ENCODE results near the gene COPS3. TPM values are rescaled to one million over a fixed set of nuclear protein-coding genes. Genes with fewer than 3 reads are reported as not detected.
"Not testable (repeated sequence)": the region's sequence is repeated elsewhere in the genome, so short reads cannot be mapped to it uniquely, and the experiment has no call there.

Gene COPS3
- total RNA-seq, 1 donor from 2014 or later, result 72.9 TPM

DNA sequence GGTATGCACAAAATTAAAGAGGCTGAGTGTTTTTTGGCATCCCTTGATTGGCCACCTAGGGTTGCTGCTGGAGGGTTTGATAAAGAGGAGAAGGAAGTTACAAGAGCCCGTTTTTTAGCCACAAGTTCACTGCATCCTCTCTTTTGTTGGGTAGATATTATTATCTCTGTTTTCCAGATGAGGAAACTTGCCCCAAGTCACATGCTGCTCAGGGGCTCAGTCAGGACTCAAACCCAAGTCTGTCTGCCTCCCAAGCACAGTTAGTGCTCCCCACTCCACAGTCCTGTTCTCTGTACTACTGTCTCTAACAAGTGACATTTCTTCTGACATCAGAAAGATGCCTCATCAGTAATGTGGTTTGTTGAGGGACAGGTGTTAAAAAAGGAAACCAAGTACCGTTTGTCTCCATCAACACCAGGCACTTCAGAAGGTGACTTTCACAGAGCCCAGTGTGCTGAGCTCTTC, 23.5 kb upstream of the COPS3 start:
- DNase-seq (no peak), ATAC-seq (ENCODE audit: poor library complexity) (peak; percentile 46)
- intact Hi-C loops (cut with DNase I), result loop anchor here (10.0 kb wide), 1 partner anchor 300 kb away; no protein-coding TSS in a partner anchor

GRCh38 chr17:17303847-17304490, 22.9 kb upstream of the COPS3 start:
- ATAC-seq (ENCODE audit: poor library complexity) (no peak), DNase-seq (no peak)
- intact Hi-C loops (cut with DNase I), result loop anchor here (10.0 kb wide), 1 partner anchor 299 kb away; no protein-coding TSS in a partner anchor

- ATAC-seq (ENCODE audit: poor library complexity) (peak; percentile 91), DNase-seq (peak; percentile 90)
- intact Hi-C loops (cut with DNase I), result loop anchor here (10.0 kb wide), 1 partner anchor 298 kb away; no protein-coding TSS in a partner anchor
Measured at GRCh38 chr17:17303010-17303846, 22.2 kb upstream of the COPS3 start, which contains the start of gene NT5M. Gene NT5M (plus strand): TSS chr17:17303373. CDS start chr17:17303551, 178 bp downstream.

DNA sequence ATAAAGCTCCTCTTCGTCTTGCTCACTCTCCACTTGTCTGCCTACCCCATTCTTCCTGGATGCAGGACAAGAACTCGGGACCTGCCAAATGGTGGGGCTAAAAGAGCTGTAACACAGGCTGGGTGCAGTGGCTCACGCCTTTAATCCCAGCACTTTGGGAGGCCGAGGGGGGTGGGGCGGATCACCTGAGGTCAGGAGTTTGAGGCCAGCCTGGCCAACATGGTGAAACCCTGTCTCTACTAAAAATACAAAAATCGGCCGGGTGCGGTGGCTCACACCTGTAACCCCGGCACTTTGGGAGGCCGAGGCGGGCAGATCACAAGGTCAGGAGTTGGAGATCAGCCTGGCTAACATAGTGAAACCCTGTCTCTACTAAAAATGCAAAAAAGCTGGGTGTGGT, 20.6 kb upstream of the COPS3 start:
- not testable (repeated sequence) for DNase-seq; ATAC-seq (ENCODE audit: poor library complexity)
- intact Hi-C loops (cut with DNase I), result loop anchor here (10.0 kb wide), 1 partner anchor 297 kb away; no protein-coding TSS in a partner anchor

DNA sequence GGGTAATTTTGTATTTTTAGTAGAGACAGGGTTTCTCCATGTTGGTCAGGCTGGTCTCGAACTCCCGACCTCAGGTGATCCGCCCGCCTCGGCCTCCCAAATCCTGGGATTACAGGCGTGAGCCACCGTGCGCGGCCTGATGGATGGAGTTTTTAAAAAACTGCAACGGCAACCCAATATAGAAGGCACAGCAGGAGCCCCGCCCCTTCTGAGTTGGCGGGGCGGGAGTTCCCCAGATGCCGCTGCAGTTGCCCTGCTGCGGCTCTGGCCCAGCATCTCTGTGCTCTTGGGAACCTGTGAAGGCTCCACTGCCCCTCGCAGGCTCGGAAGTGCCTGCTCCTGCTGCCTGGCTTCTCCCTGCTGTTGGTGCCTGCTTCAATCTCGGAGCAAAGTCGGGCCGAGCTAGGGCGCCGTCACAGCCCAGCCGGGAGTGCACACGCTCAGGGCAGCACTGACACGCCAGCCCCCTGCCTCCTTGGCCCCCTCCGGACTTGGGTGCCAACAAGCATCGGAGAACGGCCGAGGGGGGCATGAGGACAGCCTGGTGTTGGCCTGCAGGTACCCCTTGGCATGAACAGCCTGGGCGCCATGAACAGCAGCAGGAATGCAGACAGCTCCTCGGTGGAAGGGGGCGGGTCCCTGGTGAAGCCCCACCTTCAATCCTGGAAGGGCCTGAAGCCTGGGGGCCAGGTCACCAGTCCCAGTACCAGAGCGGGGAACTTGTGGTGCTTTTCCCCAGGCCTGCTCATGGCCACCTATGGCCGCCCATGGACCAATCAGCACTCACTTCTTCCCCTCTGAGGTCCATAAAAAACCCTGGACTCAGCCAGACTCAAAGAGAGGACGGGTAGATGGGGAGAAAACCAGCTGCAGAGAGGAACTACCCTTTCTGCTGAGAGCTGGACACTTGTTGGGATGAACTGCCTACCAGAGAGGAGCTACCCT, 19.9 kb upstream of the COPS3 start:
- DNase-seq, result peak; percentile 61
- intact Hi-C loops (cut with DNase I), result loop anchor here (10.0 kb wide), 1 partner anchor 296 kb away; no protein-coding TSS in a partner anchor
- ATAC-seq (ENCODE audit: poor library complexity), result peak; percentile 50

DNA sequence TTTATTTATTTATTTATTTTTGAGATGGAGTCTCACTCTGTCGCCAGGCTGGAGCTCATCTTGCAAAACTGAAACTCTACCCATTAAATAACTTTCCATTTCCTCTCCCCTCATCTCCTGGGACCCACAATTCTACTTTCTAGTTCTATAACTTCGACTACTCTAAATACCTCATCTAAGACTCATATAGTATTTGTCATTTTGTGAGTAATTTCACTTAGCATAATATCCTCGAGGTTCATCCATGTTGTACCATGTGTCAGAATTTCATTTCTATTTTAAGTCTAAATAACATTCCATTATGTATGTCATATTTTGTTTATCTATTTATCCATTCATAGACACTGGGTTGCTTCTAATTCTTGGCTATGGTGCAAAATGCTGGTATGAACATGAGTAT, 17.1 kb upstream of the COPS3 start:
- no peak for ATAC-seq (ENCODE audit: poor library complexity)
- no peak for DNase-seq
- intact Hi-C loops (cut with DNase I), result no loop called here

DNA sequence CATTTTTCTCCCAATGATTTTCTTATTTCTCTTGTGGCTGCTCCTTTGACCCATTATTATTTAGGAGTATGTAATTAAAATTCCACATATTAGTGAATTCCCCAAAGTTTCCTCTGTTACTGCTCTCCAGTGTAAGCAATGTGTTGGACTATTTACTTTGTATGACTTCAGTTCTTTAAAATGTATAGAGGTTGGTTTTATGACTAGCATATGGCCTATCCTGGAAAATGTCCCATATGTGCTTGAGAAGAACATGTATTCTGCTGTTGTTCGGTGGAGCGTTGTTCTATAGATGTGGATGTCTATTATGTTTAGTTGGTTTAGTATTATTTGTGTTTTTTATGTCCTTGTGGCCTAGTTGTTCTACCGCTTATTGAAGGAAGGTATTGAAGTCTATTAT, 16.2 kb upstream of the COPS3 start:
- ATAC-seq (ENCODE audit: poor library complexity) (no peak), DNase-seq (no peak)
- intact Hi-C loops (cut with DNase I), result no loop called here

GRCh38 chr17:17295141-17295540, 14.1 kb upstream of the COPS3 start:
- DNase-seq (no peak), ATAC-seq (ENCODE audit: poor library complexity) (no peak)
- intact Hi-C loops (cut with DNase I), result no loop called here

DNA sequence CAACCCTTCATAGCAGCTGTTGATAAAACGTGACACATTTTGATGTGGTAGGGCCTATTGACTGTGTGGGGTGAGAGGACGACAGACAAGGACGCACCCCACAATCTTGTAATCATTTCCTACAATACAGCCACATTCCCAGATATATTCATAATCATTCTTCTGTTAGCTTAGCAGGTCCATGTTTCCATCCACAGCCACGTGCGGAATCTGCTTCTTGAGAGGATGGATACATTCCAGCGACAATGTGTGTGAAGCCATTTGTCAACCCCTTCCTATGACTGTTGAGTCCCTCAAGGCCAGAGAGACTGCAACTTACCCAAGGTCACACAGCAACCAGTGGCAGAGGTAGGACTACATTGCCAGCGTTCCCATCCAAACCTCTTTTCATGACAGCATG, 8.7 kb upstream of the COPS3 start:
- ATAC-seq (ENCODE audit: poor library complexity) (no peak), DNase-seq (no peak)
- intact Hi-C loops (cut with DNase I), result no loop called here

DNA sequence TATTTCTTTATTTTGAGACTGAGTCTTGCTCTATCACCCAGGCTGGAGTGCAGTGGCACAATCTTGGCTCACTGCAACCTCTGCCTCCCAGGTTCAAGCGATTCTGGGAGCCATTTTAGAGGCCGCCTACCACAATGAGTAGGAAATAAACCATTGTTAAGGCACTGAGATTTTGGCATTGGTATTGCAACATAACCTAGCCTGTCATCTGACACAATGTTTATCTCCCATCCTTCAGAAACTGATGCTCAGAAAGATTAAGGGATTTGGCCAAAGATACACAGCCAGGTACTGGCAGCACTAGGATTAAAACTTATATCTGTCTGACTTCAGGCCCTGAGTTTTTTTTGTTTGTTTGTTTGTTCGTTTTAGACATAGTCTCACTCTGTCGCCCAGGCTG, 8.0 kb upstream of the COPS3 start:
- DNase-seq (no peak), ATAC-seq (ENCODE audit: poor library complexity) (no peak)
- intact Hi-C loops (cut with DNase I), result no loop called here

GRCh38 chr17:17285951-17286350, 4.9 kb upstream of the COPS3 start:
- intact Hi-C loops (cut with DNase I), result no loop called here
- DNase-seq (no peak), ATAC-seq (ENCODE audit: poor library complexity) (no peak)

DNA sequence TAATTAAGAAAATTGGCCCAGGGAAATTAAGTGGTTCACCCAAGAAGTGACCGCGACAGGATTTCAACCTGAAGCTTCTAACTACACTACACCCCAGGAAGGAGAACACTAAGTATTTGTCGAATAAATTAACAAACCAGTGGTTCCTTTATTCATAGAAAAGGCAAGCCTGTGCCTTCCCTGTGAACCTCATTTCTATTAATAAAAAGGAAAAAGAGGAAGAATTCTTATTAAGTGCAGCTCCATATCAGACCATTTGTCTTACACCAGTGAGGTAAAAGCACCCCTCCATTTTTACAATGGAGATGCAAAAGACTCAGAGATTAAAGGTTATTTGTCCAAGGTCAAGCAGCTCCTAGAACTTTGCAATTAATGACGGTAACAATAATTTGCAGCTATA, 1.7 kb downstream of the COPS3 start:
- intact Hi-C loops (cut with DNase I), result no loop called here
- ATAC-seq (ENCODE audit: poor library complexity), result no peak

DNA sequence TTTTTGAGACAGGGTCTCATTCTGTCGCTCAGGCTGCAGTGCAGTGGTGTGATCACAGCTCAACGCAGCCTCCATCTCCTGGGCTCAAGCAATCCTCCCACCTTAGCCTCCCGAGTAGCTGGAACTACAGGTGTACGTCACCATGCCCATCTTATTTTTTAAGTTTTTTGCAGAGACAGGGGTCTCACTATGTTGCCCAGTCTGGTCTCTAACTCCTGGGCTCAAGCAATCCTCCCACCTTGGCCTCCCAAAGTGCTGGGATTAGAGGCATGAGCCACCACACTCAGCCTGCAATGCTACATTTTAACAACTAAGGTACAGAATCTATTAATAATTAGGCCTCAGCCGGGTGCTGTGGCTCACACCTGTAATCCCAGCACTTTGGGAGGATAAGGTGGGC, 3.6 kb downstream of the COPS3 start:
- DNase-seq; intact Hi-C loops (cut with DNase I); ATAC-seq (ENCODE audit: poor library complexity): not testable (repeated sequence)

More for the DNA sequence above, 1.7 kb downstream of the COPS3 start:
- no peak for DNase-seq

- ATAC-seq (ENCODE audit: poor library complexity), result no peak
- intact Hi-C loops (cut with DNase I), result no loop called here
- no peak for DNase-seq
Measured at GRCh38 chr17:17275971-17276370, 5.1 kb downstream of the COPS3 start.

- ATAC-seq (ENCODE audit: poor library complexity), result no peak
- DNase-seq, result no peak
- intact Hi-C loops (cut with DNase I), result no loop called here
Measured at GRCh38 chr17:17269926-17270773, 10.9 kb downstream of the COPS3 start.

DNA sequence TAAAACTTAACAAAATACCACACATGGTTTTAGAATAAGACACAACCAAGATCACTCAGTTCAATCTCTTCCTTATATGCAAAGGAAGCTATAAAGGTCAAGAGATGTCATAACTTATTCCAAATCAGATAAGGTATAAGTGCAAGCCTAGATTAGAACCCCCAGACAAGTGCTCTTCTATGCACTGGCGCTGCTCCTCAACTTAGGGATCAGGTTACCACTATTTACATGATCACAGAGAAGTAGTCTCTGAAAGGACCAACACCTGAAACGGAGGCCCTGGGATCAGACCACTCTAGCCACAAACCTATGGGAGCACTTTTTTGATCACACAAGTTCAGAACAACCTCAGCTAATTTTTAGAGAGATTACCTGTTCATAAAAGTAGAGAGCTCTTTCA, 16.6 kb downstream of the COPS3 start:
- intact Hi-C loops (cut with DNase I), result no loop called here
- no peak for DNase-seq
- no peak for ATAC-seq (ENCODE audit: poor library complexity)

- intact Hi-C loops (cut with DNase I), result no loop called here
- DNase-seq (no peak), ATAC-seq (ENCODE audit: poor library complexity) (no peak)
Measured at GRCh38 chr17:17258998-17259397, 22.0 kb downstream of the COPS3 start.

GRCh38 chr17:17258011-17258410, 23.0 kb downstream of the COPS3 start:
- DNase-seq (no peak), ATAC-seq (ENCODE audit: poor library complexity) (no peak)
- intact Hi-C loops (cut with DNase I), result no loop called here
